CD4-positive, alpha-beta T cell treated with Interleukin-4 for 4 hours (primary cell): Measurements from ENCODE around the gene CDH6.
"Not testable (repeated sequence)": the region's sequence is repeated elsewhere in the genome, so short reads cannot be mapped to it uniquely, and the experiment has no call there.

Experiments
- DNase-seq: peaks from one replicate; pipeline ENCODE4 v3.0.0-alpha.2; 2020

The CDH6 gene

GRCh38 chr5:31333475-31333874 lies 140.0 kb downstream of the CDH6 start:
- no peak for DNase-seq

GRCh38 chr5:31334061-31334860 lies 140.8 kb downstream of the CDH6 start:
- DNase-seq = no peak

- DNase-seq = no peak
These were observed 142.0 kb downstream of the CDH6 start for GRCh38 chr5:31335456-31335855.

- no peak for DNase-seq
These were observed 150.5 kb downstream of the CDH6 start for GRCh38 chr5:31343946-31344345.

GRCh38 chr5:31346896-31347551 lies 153.5 kb downstream of the CDH6 start:
- DNase-seq = no peak

- no peak for DNase-seq
These were observed 154.0 kb downstream of the CDH6 start for GRCh38 chr5:31347552-31347905.

- DNase-seq = no peak
These were observed 156.9 kb downstream of the CDH6 start for GRCh38 chr5:31350395-31350794.

GRCh38 chr5:31355337-31355736 lies 161.9 kb downstream of the CDH6 start:
- DNase-seq = no peak

- DNase-seq = no peak
These were observed 163.6 kb downstream of the CDH6 start for GRCh38 chr5:31357038-31357437.

GRCh38 chr5:31359839-31360238 lies 166.4 kb downstream of the CDH6 start:
- no peak for DNase-seq

- no peak for DNase-seq
These were observed 167.7 kb downstream of the CDH6 start for GRCh38 chr5:31361234-31361633.

GRCh38 chr5:31361704-31362528 lies 168.4 kb downstream of the CDH6 start:
- not testable (repeated sequence) for DNase-seq

- DNase-seq = no peak
These were observed 169.0 kb downstream of the CDH6 start for GRCh38 chr5:31362529-31362900.

- DNase-seq = no peak
These were observed 169.6 kb downstream of the CDH6 start for GRCh38 chr5:31362931-31363568.

GRCh38 chr5:31364881-31365636 lies 171.6 kb downstream of the CDH6 start:
- no peak for DNase-seq

- DNase-seq = no peak
These were observed 172.3 kb downstream of the CDH6 start for GRCh38 chr5:31365776-31366175.

- DNase-seq = no peak
These were observed 173.5 kb downstream of the CDH6 start for GRCh38 chr5:31366941-31367340.

- DNase-seq = no peak
These were observed 178.6 kb downstream of the CDH6 start for GRCh38 chr5:31372124-31372523.

GRCh38 chr5:31375999-31376720 lies 182.7 kb downstream of the CDH6 start:
- DNase-seq = no peak

GRCh38 chr5:31377274-31377946 lies 183.9 kb downstream of the CDH6 start:
- no peak for DNase-seq

- no peak for DNase-seq
These were observed 184.7 kb downstream of the CDH6 start for GRCh38 chr5:31378136-31378535.
